HG02981 (cell line): ENCODE measurements around the gene DTWD2.
"Not testable (repeated sequence)": the region's sequence is repeated elsewhere in the genome, so short reads cannot be mapped to it uniquely, and the experiment has no call there.

ENCODE experiments used
- ATAC-seq: cut with Tn5 transposase; IDR thresholded peaks from one replicate; pipeline ENCODE4 v1.9.1; 2021; ENCODE audit warnings: mild to moderate bottlenecking, moderate library complexity; ENCODE audit not compliant: unreplicated experiment

Gene DTWD2

DNA sequence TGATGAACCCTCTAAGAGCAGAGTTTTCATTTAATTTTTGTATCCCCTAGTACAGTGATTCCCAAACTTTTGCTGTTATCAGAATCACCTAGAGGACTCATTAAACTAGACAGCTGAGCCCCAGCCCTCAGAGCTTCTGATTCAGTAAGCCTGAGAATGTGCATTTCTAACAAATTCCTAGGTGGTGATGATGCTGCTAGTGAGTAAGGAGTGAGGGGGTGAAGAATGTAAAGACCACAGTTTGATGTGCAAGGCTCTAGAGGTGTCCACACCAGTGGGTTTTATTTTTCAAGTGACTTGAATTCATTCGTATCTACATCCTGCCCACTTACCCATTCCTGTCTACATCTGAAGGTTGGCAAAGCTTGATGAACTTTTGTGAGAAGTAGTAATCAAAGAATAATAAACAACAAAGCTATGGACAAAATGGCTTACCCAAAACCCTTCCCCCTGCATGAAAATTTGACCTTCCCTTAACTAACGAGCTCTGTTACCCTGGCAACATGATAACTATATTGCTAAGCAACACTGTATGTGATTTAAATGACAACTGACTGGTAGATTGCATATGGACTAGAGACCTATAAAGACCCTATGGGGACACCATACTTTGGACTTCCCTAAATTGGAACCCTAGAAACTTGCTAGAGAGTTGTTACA, 35.2 kb downstream of the DTWD2 start:
- ATAC-seq: no peak

DNA sequence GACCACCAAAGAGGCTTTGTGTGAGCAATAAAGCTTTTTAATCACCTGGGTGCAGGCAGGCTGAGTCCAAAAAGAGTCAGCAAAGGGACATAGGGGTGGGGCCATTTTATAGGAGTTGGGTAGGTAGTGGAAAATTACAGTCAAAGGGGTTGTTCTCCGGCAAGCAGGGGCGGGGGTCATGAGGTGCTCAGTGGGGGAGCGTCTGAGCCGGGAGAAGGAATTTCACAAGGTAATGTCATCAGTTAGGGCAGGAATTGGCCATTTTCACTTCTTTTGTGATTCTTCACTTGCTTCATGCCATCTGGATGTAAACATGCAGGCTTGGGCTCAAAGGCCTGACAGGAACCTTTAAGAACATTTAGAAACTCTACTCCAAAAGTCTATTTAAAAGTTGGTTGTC, 36.0 kb downstream of the DTWD2 start:
- ATAC-seq: not testable (repeated sequence)

DNA sequence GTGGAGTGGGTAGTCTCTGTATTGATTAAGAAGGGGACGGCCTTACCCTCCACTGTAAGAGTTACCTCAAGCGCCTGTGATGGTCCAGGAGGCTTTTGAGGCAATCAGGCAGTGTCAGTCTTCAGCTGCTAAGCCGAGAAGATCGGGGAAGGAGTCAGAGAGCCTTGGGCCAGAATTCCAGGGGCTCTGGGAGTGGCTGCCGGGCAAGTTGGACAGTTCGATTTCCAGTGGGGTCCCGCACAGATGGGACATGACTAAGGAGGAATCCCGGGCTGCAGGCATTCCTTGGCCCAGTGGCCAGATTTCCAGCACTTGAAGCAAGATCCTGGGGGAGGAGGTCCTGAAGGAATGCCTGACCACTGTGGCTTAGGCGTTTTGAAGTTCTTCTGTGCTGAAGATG, 38.0 kb downstream of the DTWD2 start:
- not testable (repeated sequence) for ATAC-seq

DNA sequence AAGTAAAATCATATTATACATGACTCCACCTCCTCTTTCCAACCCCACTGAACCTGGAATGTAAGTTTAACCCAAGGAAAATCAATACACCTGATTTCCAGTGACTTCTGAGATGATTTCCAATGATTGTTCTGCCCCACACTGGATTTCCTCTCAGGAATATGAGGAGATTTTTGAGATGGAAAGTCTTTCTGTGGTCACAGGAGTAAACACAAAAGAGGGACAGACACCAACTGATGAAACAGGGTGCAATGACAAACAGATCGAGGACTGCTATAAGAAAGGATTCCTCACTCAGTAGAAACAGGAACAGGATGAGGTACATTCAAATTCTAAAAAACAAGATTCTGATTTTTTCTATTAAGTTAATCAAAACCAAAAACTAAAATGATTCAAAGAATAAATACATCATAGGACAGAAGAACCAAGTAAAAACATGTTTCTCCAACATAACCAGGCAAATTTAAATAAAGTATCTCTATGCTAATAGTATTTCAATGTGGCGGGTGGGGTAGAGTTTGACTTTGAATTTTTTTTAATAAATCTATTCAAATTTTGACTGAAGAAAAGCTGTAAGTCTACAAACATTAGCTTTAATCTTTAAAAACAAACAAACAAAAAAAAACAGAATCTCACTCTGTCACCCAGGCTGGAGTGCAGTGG, 42.1 kb downstream of the DTWD2 start:
- no peak for ATAC-seq

DNA sequence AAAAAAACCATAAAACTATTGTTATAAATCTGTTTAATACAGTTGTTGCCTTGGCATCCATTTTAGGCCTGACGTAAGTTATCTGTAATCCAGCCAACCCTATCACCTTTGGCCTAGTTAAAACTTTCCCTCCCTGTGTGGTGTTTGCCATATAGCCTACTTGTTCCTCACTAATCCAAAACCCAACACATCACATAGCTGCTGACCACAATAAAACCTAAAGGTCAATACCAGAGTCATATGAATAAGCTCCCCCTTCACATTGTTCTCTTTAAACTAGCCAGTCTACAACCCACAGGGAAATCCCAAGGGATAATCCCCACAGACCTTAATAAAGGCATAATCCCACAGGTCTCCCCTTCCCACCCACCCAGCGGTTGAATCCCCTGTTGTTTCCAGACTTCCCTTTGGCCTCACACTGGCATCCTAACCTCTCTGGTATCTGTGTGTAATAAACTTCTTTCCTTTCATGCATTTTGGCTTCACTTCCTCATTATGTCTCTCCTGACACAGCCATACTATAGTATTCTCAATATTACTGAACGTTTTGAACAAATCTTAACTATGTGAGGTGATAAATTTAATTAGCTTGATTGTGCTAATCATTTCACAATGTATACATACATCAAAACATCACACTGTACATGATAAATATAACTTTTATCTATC, 50.8 kb downstream of the DTWD2 start:
- no peak for ATAC-seq

DNA sequence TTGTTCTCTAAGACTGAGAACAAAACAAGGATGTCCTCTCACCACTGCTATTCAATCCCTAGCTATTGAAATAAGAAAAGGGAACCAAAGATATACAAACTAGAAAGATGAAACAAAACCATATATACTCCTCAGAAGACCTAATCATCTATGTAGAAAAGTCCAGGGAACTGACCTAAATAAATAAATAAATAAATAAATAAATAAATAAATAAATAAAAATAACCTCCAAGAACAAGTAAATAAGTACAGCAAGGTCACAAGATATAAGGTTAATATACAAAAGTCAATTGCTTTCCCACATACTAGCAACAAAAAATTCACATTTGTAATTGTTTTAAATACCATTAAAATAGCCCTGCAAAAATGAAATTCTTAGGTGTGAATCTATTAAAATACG, 54.6 kb downstream of the DTWD2 start:
- no peak for ATAC-seq

DNA sequence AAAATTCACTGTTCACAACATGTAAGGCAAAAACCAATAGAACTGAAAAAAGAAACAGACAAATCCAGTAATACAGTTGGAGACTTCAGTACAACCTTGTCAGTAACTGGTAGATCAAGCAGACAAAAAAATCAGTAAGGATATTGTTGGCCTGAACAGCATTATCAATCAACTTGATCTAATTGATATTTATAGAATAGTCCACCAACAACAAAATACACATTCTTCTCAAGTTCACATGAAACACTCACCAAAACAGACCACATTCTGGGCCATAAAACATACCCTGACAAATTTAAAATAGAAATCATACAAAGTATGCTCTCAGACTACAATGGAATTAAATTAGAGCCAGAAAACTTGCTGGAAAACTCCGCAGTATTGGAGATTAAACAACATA, 56.8 kb downstream of the DTWD2 start:
- ATAC-seq: no peak

DNA sequence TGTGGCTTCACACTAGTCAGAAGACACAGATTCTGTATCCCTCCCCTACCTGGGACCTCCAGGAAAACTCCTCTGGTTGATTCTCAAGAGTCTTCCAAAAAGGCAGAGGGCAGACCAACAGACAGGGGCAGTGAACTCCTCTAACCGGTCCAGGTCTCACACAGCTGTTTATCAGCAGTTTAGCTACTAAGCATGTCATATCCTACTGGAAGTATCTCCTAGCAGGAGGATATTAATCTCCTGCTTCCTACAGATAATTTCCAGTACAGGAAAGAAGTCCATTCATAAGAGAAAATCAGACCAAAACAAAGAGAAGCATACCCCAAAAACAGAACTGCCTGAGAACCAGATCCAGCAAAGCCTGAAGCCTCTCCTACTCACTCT, 64.3 kb downstream of the DTWD2 start:
- ATAC-seq: no peak

DNA sequence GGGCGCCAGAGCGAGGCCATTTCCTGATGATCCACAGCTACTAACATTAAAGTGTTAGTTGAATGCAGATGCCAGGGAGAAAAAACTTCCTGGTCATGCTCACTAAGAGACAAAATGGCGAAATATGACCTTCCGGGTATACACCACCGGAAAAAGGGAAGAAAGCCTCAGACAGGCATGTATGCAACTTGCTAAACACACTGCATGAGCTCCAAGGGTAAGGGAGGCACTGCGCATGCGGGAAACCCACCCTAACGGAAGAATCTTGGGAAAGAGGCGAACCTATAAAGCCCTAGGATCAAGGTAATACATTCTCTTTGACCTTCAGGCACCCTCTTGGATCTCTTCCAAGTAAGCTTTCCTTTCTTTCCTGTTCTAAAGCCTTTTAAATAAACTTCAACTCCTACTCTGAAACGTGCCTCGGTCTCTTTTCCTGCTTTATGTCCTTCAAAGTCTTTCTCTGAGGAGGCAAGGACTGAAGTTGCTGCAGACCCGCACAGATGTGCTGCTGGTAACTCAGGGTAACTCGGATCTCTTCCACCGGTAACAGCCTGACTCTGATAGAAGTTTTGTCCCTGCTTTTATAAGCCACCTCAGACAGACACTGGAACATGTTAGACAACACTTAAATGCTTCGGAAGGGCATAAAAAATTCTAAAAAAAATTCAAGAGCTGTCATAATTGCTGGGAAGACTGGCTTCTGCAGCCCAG, 64.9 kb downstream of the DTWD2 start:
- ATAC-seq: no peak

DNA sequence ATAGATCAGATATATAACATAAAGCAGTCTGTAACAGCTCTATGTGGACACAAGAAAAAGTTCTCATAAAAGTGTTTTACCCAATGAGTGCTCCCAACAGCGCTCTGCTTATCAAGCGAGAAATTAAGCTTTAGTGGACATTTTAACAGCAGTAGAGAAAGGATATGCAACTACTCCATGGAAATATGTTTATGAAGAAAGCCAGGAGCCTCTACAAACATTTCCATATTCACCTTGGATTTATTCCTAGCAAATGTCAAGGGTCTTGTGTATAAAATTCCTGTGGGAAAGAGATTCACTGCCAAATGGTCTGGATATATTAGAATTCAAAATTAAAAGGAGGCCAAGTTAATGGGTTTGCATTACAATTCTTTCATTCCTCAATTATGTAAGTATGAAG, 66.5 kb downstream of the DTWD2 start:
- ATAC-seq: no peak

DNA sequence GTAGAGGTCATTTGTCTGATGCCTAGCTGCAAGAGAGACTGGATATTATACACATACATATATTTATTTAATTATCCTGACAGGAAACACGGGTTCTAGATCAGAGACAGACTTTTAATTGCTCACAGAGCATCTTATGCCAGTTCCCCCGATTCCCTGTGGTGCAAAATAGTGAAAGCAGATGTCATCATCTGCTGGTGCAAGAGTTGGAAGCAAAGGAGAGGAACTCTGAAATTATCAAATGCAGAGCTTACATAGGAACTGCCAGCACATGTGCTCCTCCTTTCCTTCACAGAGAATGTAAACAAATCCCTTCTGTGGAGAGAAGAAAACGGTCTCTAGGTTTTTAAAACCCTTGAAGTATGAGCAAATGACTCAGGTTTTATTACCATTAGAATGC, 69.3 kb downstream of the DTWD2 start:
- ATAC-seq: no peak

DNA sequence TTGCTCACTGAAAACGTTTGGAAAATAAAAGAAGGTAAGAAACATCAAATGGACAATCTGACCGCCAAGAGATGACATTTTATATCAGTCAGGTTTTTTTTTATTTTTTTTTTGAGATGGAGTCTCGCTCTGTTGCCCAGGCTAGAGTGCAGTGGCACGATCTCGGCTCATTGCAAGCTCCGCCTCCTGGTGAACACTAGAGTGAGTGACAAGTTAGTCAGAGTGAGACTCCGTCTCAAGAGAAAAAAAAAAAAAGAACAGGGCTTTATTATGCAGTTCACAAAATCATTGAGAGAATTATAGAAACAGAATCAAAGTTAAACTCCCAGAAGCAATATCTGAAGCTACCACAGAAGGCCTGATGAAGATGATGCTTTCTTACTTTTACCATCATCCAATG, 70.1 kb downstream of the DTWD2 start:
- no peak for ATAC-seq

DNA sequence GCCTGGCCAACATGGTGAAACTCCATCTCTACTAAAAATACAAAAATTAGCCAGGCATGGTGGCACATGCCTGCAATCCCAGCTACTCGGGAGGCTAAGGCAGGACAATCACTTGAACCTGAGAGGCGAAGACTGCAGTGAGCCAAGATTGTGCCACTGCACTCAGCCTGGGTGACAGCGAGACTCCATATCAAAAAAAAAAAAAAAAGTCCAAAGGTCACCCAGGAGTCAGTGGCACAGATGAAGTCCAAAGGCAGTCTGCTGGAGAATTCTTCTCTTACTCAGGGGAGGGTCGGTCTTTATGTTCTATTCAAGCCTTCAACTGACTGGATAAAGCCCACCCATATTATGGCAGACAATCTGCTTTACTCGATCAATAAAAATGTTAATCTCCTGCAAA, 80.8 kb downstream of the DTWD2 start:
- not testable (repeated sequence) for ATAC-seq

DNA sequence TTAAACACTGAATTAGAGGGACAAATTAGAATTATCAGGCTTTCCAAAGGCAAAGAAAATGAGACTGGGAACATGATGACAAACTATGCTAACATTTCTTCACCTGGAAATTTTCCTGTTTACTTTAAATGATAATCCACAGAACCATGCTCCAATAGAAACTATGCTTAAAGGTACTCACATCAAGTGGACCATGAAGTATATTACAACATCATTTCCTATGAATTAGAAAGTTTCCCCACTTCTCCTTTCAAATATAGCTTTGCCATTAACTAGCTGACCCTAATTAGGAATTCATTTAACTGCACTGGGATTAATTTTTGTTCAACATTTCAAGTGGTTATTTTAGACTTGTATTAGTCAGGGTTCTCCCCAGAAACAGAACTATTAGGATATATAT, 81.4 kb downstream of the DTWD2 start:
- ATAC-seq: no peak

DNA sequence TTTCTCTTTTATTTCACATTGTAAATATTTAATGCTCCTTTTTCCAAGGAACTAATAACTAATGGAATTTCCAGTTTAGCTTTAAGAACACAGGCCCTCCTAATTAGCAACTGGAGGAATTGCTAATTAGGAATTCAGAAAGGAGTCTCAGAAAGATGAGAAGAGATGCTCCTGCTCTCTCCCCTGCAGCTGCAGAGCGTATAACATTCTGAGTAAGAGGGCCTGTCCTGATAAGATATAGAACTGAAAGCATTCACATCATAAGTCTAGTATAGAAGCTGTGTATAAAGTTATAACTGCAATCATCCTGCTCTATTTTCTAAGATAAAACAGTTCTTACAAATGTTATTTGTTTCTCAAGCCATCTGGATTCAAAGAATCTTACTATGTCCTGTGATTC, 83.2 kb downstream of the DTWD2 start:
- no peak for ATAC-seq

DNA sequence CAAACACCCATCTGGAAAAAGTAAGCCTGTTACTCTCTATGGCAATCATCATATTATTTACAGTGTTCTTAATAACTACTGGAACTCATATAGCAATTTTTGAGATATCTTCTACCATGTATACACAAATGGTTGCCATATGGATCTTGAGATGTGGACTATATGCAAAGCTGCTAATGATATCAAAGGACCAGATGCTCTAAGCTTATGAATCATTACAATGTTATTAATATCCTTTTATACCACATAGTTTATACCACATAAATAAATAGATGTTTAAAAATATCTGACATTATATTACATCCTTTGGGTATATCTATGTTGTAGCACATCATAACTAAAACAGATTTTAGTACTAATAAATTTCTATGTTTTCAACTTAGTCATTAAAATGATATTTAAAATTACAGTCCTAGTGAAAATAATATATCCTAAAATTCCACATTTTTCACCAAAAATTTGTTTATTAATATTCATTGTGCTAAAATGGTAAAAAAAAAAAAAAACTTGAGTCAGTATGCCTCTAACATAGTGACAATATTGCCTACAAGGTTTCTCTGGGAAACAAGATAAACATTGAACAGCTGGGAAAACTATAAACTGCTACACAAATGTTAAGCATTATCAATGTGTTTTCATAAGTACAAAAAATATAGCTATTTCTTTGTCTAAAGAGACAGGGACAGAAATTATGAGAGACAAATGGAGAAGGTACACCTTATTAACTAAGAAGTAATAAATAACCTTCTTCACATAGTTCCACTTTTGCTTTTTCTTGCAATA, 85.5 kb downstream of the DTWD2 start:
- no peak for ATAC-seq

DNA sequence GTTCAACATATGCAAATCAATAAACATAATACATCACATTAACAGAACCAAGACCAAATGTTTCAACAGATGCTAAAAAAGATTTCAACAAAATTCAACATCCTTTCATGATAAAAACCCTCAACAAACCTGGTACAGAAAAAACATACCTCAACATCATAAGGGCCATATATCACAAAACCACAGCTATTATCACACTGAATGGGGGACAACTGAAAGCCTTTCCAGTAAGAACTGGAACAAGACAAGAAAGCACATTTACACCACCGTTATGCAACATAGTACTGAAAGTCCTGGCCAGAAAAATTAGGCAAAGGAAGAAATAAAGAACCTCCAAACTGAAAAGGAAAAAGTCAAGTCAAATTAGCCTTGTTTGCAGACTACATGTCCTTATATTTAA, 93.6 kb downstream of the DTWD2 start:
- no peak for ATAC-seq

DNA sequence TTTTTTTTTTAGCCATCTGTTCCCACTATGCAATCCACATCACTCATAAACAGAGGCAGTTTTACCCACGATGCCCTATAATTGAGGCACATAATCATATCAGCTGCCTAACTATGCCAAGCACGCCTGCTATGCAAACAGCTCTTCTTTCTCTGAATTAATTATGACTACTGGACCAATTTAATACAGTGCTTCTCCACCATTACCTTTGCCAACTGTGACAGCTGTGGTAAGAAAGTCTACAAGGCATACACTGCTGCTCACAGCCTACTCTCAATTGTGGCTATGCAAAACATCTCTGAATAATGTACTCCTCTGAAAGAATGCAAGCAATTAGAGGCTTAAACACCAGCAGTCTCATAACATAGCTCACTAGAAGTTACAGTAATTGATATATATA, 97.1 kb downstream of the DTWD2 start:
- no peak for ATAC-seq

DNA sequence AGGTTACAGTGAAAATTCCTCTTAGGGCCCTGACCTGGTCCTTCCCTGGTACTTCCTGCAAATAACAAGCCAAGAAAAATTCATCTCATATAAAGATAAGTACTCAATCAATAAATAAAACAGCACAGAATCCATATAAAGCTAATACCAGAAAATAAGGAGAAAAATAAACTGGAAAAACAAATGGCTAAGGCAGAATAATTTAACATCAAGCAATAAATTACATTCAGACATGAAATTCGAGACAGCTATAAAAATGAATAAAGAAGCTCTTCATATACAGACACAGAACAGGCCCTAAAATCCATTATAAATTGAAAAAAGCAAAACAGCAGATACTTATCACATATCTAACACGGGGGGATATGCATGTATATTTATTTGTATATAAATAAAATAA, 99.2 kb downstream of the DTWD2 start:
- no peak for ATAC-seq

DNA sequence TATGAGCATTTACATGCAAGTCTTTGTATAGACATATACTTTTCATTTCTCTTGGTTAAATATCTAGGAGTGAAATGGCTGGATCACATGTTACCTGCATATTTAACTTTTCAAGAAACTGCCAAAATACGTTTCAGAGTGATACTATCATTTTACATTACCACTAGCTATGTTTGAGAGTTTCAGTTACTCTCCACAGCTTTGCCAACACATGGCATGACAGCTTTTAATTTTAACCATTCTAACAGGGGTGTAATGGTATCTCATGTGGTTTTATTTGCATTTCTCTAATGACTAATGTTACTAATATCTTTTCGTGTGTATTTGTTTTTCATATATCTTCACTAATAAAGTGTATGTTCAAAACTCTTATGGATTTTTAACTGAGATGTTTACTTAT, 99.8 kb downstream of the DTWD2 start:
- ATAC-seq: no peak

DNA sequence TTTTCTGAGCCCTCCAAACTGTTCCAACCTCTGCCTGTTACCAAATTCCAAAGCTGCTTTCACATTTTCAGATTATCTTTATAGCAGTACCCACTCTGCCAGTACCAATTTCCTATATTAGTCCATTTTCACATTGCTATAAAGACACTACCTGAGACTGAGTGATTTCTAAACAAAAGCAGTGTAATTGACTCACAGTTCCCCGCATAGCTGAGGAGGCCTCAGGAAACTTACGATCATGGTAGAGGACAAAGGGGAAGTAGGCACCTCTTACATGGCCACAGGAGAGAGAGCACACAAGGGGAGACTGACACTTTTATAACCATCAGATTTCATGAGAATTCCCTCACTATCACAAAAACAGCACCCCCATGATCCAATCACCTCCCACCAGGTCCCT, 105.0 kb downstream of the DTWD2 start:
- ATAC-seq: no peak
